ENCODE measurements around the gene LKAAEAR1.

Gene LKAAEAR1

DNA sequence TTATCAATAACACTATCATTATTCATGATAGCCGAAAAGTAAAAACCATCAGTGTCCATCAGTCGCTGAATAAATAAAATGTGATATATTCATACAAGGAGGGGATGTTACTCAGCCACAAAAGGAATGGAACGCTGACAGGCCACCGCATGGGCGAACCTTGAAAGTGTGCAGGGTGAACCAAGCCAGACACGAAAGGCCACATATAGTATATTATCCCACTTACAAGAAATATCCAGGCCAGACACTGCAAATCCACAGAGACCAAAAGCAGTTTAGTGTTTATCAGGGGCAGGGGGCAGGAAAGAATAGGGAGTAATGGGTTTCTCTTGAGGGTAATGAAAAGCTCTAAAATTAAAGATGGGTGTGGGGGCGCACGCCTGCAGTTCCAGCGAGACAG is 40.4 kb downstream of the LKAAEAR1 start:
- H3K27me3 ChIP-seq (ENCODE audit: insufficient read depth, low read length, poor library complexity): peaks cover 35% of the 10 kb centered on the region
- H3K4me3 ChIP-seq (ENCODE audit: low read depth in 1 of 2, low read length in 2 of 2): no peak overlapping the region
- H3K4me2 ChIP-seq (ENCODE audit: insufficient read depth, low read length): no peak overlapping the region
- peaks cover 8% of the 10 kb centered on the region; the same call in 1 of the 2 replicates for H4K20me1 ChIP-seq (ENCODE audit: insufficient read depth, low read length)
- peaks cover 23% of the 10 kb centered on the region for H3K4me1 ChIP-seq (ENCODE audit: insufficient read depth, low read length)
- TF ChIP-seq, protein P1, sequence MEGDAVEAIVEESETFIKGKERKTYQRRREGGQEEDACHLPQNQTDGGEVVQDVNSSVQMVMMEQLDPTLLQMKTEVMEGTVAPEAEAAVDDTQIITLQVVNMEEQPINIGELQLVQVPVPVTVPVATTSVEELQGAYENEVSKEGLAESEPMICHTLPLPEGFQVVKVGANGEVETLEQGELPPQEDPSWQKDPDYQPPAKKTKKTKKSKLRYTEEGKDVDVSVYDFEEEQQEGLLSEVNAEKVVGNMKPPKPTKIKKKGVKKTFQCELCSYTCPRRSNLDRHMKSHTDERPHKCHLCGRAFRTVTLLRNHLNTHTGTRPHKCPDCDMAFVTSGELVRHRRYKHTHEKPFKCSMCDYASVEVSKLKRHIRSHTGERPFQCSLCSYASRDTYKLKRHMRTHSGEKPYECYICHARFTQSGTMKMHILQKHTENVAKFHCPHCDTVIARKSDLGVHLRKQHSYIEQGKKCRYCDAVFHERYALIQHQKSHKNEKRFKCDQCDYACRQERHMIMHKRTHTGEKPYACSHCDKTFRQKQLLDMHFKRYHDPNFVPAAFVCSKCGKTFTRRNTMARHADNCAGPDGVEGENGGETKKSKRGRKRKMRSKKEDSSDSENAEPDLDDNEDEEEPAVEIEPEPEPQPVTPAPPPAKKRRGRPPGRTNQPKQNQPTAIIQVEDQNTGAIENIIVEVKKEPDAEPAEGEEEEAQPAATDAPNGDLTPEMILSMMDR (IDR thresholded peaks at IDR 0.05; ENCODE audit: borderline replicate concordance, extremely low read depth, low read length, poor library complexity, severe bottlenecking): no peak
- TF ChIP-seq EZH2 (IDR thresholded peaks at IDR 0.05; ENCODE audit: borderline replicate concordance, low read depth, low read length, severe bottlenecking): no peak
- no peak for ATAC-seq (ENCODE audit: insufficient read depth, low read depth)
- no peaks in the 10 kb centered on the region for H3K36me3 ChIP-seq (ENCODE audit: insufficient read depth, low read length)
- H3K27ac ChIP-seq (ENCODE audit: low read length): no peak overlapping the region
- no peak for DNase-seq
- H3K9ac ChIP-seq (ENCODE audit: low read depth, low read length): no peak overlapping the region
- H3K79me2 ChIP-seq (ENCODE audit: insufficient read depth, low read length): no peaks in the 10 kb centered on the region
- H2AFZ ChIP-seq (ENCODE audit: low read depth, low read length): no peak overlapping the region
- H3K9me3 ChIP-seq (ENCODE audit: insufficient read depth, low read length, severe bottlenecking): no peaks in the 10 kb centered on the region

- peak overlapping the region; percentile 63 for H2AFZ ChIP-seq (ENCODE audit: low read depth, low read length)
- H3K79me2 ChIP-seq (ENCODE audit: insufficient read depth, low read length): no peaks in the 10 kb centered on the region
- no peak for ATAC-seq (ENCODE audit: insufficient read depth, low read depth)
- no peaks in the 10 kb centered on the region for H3K9me3 ChIP-seq (ENCODE audit: insufficient read depth, low read length, severe bottlenecking)
- peak overlapping the region; percentile 52 for H3K9ac ChIP-seq (ENCODE audit: low read depth, low read length)
- H3K27ac ChIP-seq (ENCODE audit: low read length): peak overlapping the region; percentile 20; the same call in 1 of the 2 replicates
- peak overlapping the region; percentile 66 for H3K4me2 ChIP-seq (ENCODE audit: insufficient read depth, low read length)
- peaks cover 34% of the 10 kb centered on the region for H3K4me1 ChIP-seq (ENCODE audit: insufficient read depth, low read length)
- H3K27me3 ChIP-seq (ENCODE audit: insufficient read depth, low read length, poor library complexity): peaks cover 42% of the 10 kb centered on the region
- peaks cover 8% of the 10 kb centered on the region; the same call in 1 of the 2 replicates for H4K20me1 ChIP-seq (ENCODE audit: insufficient read depth, low read length)
- peak; percentile 46 for DNase-seq
- TF ChIP-seq, protein P1 (IDR thresholded peaks at IDR 0.05; ENCODE audit: borderline replicate concordance, extremely low read depth, low read length, poor library complexity, severe bottlenecking): no peak
- TF ChIP-seq EZH2 (IDR thresholded peaks at IDR 0.05; ENCODE audit: borderline replicate concordance, low read depth, low read length, severe bottlenecking): peak; percentile 94
- H3K4me3 ChIP-seq (ENCODE audit: low read depth in 1 of 2, low read length in 2 of 2): peak overlapping the region in 1 of 2 experiments; percentile 52; a peak in 2 of 4 replicates
- H3K36me3 ChIP-seq (ENCODE audit: insufficient read depth, low read length): no peaks in the 10 kb centered on the region
Measured at GRCh38 chr20:64042054-64042781, 42.0 kb downstream of the LKAAEAR1 start.

DNA sequence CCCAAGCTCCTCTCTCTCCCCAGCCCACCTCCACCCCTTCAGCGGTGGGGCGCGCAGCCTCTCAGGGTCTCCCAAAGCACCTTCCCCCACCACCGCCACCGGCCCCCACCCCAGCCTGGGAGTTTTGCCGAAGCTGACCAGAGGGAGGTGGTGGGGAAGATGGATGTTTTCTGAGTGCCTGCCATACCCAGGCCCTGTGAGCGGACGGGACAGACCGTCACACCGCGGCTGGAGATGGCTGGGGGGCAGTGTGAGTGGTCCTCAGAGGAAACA is 42.5 kb downstream of the LKAAEAR1 start:
- Histone ChIP-seq H2AFZ (ENCODE audit: low read depth, low read length) (0 out of 2 replicates have a peak overlapping the region, but pooled peaks have one; percentile 63), H3K4me3 (ENCODE audit: low read depth in 1 of 2, low read length in 2 of 2) (peak overlapping the region in 1 of 2 experiments; percentile 52; a peak in 2 of 4 replicates), H3K27ac (ENCODE audit: low read length) (no peak overlapping the region)

More for the DNA sequence above, 42.5 kb downstream of the LKAAEAR1 start:
- Histone ChIP-seq H3K27me3 (ENCODE audit: insufficient read depth, low read length, poor library complexity) (peaks cover 42% of the 10 kb centered on the region), H3K79me2 (ENCODE audit: insufficient read depth, low read length) (no peaks in the 10 kb centered on the region), H4K20me1 (ENCODE audit: insufficient read depth, low read length) (peaks cover 8% of the 10 kb centered on the region; the same call in 1 of the 2 replicates), H3K36me3 (ENCODE audit: insufficient read depth, low read length) (no peaks in the 10 kb centered on the region), H3K9me3 (ENCODE audit: insufficient read depth, low read length, severe bottlenecking) (no peaks in the 10 kb centered on the region), H3K4me1 (ENCODE audit: insufficient read depth, low read length) (peaks cover 34% of the 10 kb centered on the region), H3K4me2 (ENCODE audit: insufficient read depth, low read length) (peak overlapping the region; percentile 66), H3K9ac (ENCODE audit: low read depth, low read length) (peak overlapping the region; percentile 52; the same call in 1 of the 2 replicates)
- TF ChIP-seq, protein P1 (IDR thresholded peaks at IDR 0.05; ENCODE audit: borderline replicate concordance, extremely low read depth, low read length, poor library complexity, severe bottlenecking): no peak
- no peak for TF ChIP-seq EZH2 (IDR thresholded peaks at IDR 0.05; ENCODE audit: borderline replicate concordance, low read depth, low read length, severe bottlenecking)
- DNase-seq (no peak), ATAC-seq (ENCODE audit: insufficient read depth, low read depth) (no peak)
